ENCODE measurements around the gene ARPC1B.

ARPC1B gene

GRCh38 chr7:99415513-99416127 lies 41.1 kb downstream of the ARPC1B start:
- DNase-seq: peak; percentile 79

DNA sequence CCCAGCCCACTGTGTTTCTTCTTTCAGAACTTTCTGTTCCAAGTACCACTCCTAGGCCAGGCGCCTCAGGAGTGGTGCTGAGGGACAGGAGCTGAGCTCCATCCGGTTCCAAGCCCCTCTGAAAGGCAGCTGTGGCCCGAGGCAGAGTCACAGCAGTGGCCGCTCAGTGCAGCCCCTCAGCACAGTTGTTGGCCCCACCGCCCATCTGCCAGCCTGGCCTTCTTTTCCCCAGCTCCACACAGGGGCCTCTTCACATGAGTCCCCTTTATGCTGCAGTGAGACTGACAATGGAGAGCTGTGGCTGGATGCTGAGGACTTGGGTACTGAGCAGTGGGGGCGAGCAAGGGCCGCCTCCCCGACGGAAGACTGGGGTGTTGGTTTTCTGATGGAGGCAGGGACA lies 43.7 kb downstream of the ARPC1B start:
- no peak for DNase-seq

GRCh38 chr7:99419323-99420021 lies 44.9 kb downstream of the ARPC1B start:
- DNase-seq: no peak

DNA sequence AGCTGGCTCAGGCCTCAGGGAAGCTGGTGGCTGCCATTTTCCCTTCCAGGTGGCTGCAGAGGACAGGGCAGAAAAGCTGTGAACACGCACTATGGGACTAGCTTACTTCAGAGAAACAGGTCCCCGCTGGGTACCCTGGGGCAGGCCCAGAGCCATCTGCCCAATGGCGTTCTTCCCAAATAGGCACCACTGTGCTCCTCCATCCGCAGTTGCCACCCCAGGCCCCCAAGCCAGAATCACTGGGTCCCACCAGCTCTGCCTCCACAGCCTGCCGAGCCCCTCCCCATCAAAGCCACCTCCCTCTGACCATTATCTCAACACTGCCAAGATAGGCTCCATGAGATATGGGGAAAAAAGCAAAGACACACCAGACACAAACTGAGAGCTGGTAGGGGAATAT lies 45.7 kb downstream of the ARPC1B start:
- no peak for DNase-seq

GRCh38 chr7:99420986-99421385 lies 46.5 kb downstream of the ARPC1B start:
- DNase-seq: no peak

DNA sequence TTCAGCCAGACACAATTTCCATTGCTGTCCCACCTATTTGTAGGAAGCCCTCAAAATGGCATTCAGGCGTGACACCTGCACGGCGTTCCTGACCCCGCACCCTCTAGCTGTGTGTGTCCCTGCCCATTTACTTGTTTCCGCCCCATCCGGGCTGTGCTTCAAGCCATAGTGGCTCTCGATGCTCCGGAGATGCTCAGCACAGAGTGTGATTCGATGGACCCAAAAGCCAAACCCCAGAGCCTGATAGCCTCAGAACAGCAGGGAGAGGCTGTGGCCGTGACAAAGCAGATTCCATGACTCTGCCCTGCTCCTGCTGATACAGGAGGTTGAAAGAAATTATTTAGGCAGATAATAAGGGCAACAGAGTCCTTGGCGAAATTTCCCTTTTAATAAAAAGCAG lies 47.7 kb downstream of the ARPC1B start:
- DNase-seq: peak; percentile 46

DNA sequence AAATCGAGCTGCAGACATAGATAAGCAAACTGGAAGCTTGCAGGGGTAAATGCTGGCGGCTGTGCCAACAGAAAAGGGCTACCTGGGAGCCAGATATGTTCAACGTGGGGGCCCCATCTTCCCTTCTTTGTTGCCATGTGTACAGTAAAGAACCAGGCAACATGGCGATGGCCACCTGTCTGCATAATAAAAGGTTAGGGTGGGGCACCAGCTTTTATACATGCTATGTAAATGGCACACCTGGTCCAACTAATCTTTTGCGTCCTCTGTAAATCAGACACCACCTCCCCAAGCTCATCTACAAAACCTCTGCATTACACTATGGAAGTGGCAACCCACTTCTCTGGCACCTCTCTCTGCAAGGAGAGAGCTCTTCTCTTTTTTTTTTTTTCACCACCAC lies 48.1 kb downstream of the ARPC1B start:
- no peak for DNase-seq

- no peak for DNase-seq
Measured at GRCh38 chr7:99424932-99425730, 50.6 kb downstream of the ARPC1B start.

GRCh38 chr7:99428972-99429566 lies 54.5 kb downstream of the ARPC1B start:
- DNase-seq: no peak

GRCh38 chr7:99429756-99430155 lies 55.2 kb downstream of the ARPC1B start:
- no peak for DNase-seq

DNA sequence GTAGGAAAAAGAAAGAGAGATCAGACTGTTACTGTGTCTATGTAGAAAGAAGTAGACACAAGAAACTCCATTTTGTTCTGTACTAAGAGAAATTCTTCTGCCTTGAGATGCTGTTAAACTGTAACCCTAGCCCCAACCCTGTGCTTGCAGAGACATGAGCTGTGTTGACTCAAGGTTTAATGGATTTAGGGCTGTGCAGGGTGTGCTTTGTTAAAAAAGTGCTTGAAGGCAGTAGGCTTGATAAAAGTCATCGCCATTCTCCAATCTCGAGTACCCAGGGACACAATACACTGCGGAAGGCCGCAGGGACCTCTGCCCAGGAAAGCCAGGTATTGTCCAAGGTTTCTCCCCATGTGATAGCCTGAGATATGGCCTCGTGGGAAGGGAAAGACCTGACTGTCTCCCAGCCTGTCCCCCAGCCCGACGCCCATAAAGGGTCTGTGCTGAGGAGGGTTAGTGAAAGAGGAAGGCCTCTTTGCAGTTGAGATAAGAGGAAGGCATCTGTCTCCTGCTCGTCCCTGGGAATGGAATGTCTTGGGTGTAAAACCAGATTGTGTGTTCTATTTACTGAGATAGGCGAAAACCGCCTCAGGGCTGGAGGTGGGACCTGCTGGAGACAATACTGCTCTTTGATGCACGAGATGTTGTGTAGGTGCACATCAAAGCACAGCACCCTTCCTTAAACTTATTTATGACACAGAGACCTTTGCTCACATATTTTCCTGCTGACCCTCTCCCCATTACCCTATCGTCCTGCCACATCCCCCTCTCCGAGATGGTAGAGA lies 57.4 kb downstream of the ARPC1B start:
- DNase-seq: peak; percentile 99

GRCh38 chr7:99433158-99433557 lies 58.6 kb downstream of the ARPC1B start:
- no peak for DNase-seq

GRCh38 chr7:99437946-99438572 lies 63.5 kb downstream of the ARPC1B start:
- no peak for DNase-seq

DNA sequence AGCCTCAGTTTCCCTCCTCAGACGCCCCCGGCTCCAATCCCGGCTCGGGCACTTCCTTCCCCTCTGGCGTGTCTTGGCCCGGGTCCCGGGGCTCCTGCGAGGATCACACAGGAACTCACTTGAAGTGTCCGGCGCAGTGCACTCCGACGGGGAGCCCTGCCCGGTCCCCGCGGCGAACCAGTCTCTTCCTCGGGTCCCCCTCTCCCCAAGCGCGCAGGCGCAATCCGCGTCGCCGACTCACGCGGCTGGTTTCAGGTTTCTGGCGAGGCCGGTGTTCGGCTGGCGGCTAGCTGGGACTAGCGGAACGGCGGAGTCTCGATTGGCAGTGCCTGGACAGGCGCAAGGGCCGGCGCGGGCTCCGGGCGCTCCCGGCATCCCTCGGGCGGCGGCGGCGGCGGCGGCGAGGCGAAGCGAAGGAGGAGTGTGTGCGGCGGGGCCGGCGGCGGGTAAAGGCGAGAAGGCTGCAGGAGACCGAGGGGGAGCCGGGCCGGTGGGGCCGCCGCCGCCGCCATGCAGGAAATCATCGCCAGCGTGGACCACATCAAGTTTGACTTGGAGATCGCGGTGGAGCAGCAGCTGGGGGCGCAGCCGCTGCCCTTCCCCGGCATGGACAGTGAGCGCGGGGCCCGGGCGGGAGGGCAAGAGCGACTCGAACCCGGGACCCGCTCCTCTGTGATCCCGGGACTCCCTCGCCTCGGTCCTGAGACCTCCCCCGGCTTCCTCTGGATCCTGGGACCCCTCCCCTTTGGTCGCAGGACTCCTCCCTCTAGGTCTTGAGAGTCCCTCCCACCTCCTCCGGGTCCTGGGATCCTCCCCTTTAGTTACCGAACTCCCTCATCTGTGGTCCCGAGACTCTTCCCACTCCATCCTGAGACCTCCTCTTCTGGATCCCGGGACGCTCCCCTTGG lies 64.3 kb downstream of the ARPC1B start, which contains the start of the genes CPSF4 and PTCD1:
CPSF4 (plus strand) TSS at position 371 of the 908 bp plus-strand sequence; CDS start at position 511, 140 bp downstream.
PTCD1 (minus strand) TSS at position 226 of the 908 bp plus-strand sequence. CDS start 3,556 bp downstream, outside the sequence.
- DNase-seq: peak; percentile 99

- DNase-seq: peak; percentile 70
Measured at GRCh38 chr7:99440195-99440594, 65.7 kb downstream of the ARPC1B start.
